ENCODE results near the gene CMYA5. TPM values are rescaled to one million over a fixed set of nuclear protein-coding genes. Genes with fewer than 3 reads are reported as not detected.

The CMYA5 gene
- total RNA-seq, 4 donors from 2014 or later: 15.9 to 33.9 (median 22.0) TPM

DNA sequence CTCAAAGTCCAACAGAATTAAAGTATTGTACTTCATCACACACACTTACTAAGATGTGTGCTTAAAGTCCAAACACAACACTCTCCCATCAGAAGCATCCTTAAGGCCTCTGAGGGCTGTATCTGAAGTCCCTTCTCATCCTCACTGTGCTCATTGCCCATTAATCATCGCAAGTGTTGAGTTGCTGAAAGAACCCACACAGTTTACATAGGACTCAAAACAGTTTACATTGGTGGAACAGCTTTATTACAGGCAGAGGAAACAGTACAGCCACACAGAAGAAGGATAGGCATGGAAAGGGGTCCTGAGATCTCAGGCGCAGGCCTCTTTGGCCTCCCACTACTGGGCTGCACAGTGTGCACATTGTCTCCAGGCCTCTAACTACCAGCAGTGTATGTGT lies 113.4 kb downstream of the CMYA5 start:
- H3K4me1 ChIP-seq: peaks cover 5 to 9% of the 10 kb centered on the region in 2 donors
- WGBS, 2 donors: 61 to 72% methylated on average over 2 of the region's 2 CpGs
- no peaks in the 10 kb centered on the region for H3K27me3 ChIP-seq

DNA sequence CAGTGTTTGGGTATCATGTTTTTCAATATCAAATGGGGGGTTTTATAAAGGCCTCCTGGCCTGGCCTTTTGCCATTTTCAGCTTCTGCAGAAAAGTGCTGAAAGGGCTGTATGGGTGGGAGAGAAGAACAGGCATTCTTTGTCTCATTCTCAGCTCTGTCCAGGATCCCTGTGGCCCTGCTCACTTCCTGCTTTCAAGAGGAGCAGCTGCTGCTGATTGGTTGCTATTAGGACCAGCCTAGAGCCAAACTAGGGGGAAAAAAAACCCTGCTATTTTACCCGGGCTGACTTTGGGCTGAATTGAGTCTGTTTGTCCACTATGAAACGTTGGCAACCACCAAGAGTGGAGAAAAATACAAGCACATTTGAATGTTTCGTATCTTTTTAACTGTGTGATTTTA lies 117.1 kb downstream of the CMYA5 start:
- no peak for TF ChIP-seq POLR2A (IDR thresholded peaks at IDR 0.05)
- TF ChIP-seq, protein P1, sequence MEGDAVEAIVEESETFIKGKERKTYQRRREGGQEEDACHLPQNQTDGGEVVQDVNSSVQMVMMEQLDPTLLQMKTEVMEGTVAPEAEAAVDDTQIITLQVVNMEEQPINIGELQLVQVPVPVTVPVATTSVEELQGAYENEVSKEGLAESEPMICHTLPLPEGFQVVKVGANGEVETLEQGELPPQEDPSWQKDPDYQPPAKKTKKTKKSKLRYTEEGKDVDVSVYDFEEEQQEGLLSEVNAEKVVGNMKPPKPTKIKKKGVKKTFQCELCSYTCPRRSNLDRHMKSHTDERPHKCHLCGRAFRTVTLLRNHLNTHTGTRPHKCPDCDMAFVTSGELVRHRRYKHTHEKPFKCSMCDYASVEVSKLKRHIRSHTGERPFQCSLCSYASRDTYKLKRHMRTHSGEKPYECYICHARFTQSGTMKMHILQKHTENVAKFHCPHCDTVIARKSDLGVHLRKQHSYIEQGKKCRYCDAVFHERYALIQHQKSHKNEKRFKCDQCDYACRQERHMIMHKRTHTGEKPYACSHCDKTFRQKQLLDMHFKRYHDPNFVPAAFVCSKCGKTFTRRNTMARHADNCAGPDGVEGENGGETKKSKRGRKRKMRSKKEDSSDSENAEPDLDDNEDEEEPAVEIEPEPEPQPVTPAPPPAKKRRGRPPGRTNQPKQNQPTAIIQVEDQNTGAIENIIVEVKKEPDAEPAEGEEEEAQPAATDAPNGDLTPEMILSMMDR (IDR thresholded peaks at IDR 0.05): no peak
- Histone ChIP-seq H3K36me3 (no peaks in the 10 kb centered on the region), H3K4me3 (replicated peaks in 1 of 3) (no peak overlapping the region), H3K9me3 (no peaks in the 10 kb centered on the region), H3K27ac (no peak overlapping the region), H3K4me1 (no peaks in the 10 kb centered on the region), H3K27me3 (no peaks in the 10 kb centered on the region)
- 58 to 66% methylated on average over 3 of the region's 3 CpGs for WGBS, 2 donors
- no peak for DNase-seq
- intact Hi-C loops (cut with DNase I): no loop called here

More for the DNA sequence above, 113.4 kb downstream of the CMYA5 start:
- Histone ChIP-seq H3K9me3 (no peaks in the 10 kb centered on the region), H3K27ac (no peak overlapping the region), H3K4me3 (replicated peaks in 1 of 3) (no peak overlapping the region), H3K36me3 (no peaks in the 10 kb centered on the region)
- no peak for DNase-seq
- intact Hi-C loops (cut with DNase I): no loop called here
- no peak for TF ChIP-seq POLR2A (IDR thresholded peaks at IDR 0.05)
- TF ChIP-seq, protein P1 (IDR thresholded peaks at IDR 0.05): no peak

DNA sequence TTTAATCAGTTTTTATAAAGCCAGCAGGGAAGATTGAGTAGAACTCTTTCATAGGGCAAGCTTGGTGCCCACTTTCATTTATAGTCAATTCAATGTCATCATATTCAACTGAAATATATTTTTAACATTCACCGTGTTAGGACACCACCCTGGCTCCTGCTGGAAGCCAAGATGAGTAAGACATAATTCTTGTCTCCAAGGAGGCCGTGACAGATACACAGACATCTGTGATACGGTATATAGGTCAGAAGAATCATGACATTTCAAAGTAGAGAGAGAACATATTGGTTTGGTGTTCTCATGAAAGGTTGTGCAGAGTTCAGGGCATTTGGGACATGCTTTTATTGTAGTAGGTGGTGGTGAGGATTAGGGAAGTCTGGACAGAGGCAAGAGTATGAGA lies 120.1 kb downstream of the CMYA5 start:
- no peak for TF ChIP-seq POLR2A (IDR thresholded peaks at IDR 0.05)
- TF ChIP-seq, protein P1 (IDR thresholded peaks at IDR 0.05): no peak
- H3K27me3 ChIP-seq: no peaks in the 10 kb centered on the region
- H3K36me3 ChIP-seq: no peaks in the 10 kb centered on the region
- no peak for DNase-seq
- no peaks in the 10 kb centered on the region for H3K9me3 ChIP-seq
- intact Hi-C loops (cut with DNase I): no loop called here
- H3K27ac ChIP-seq: no peak overlapping the region
- no peaks in the 10 kb centered on the region for H3K4me1 ChIP-seq
- no peak overlapping the region for H3K4me3 ChIP-seq (replicated peaks in 1 of 3)
- 53 to 92% methylated on average over 3 of the region's 3 CpGs for WGBS, 2 donors

DNA sequence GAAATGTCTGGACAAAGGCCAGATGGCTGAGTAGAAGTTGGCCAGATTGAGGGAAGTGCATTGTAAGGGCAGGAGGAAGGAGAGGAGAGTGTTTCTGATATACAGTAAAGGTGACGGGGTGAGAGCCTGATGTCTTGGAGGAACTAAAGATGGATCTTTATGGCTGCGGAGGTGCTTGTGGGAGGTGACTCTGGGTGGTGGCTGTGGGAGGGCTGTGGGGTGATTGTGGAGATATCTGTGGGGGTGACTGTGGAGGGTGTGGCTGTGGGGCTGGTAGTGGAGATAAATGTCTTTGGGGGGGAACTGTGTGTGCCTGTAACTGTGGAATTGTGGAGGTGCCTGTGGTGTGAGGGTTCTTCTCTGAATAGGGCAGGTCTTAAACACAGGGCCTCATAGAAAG lies 121.4 kb downstream of the CMYA5 start:
- intact Hi-C loops (cut with DNase I): no loop called here

DNA sequence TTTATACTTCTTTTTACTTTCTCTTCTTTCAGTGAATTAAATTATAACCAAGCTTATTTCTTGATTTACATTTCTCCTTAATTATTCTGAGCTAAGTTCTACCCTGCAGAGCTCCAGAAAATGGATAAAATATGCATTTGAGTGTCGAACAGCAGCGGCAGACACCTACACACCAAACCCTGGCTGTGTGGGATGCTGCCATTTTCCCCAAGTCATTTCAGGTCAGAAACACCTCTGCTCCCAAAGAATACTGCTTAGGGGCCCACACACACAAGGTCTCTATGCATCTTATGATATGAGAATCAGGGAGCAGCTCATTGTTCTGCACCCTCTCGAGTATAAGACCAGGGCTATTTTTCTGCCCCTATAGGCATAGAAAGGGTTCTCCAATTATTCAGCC lies 122.3 kb downstream of the CMYA5 start:
- Histone ChIP-seq H3K36me3 (no peaks in the 10 kb centered on the region), H3K27me3 (no peaks in the 10 kb centered on the region), H3K4me1 (no peaks in the 10 kb centered on the region), H3K27ac (no peak overlapping the region), H3K4me3 (replicated peaks in 1 of 3) (no peak overlapping the region), H3K9me3 (no peaks in the 10 kb centered on the region)
- DNase-seq: no peak
- intact Hi-C loops (cut with DNase I): no loop called here
- TF ChIP-seq, protein P1 (IDR thresholded peaks at IDR 0.05): no peak
- whole genome bisulfite sequencing, 2 donors: 94 to 96% methylated on average over 3 of the region's 3 CpGs

More for the DNA sequence above, 121.4 kb downstream of the CMYA5 start:
- TF ChIP-seq, protein P1 (IDR thresholded peaks at IDR 0.05): no peak
- no peak for TF ChIP-seq POLR2A (IDR thresholded peaks at IDR 0.05)
- Histone ChIP-seq H3K4me3 (replicated peaks in 1 of 3) (no peak overlapping the region), H3K36me3 (no peaks in the 10 kb centered on the region), H3K4me1 (no peaks in the 10 kb centered on the region), H3K9me3 (no peaks in the 10 kb centered on the region), H3K27me3 (no peaks in the 10 kb centered on the region), H3K27ac (no peak overlapping the region)
- WGBS, 2 donors: 89% methylated on average over 2 of the region's 2 CpGs
- no peak for DNase-seq

Measured in thyroid gland (tissue), 4 donors.